Panc1 (cell line): Measurements from ENCODE around the gene ELOB.

ENCODE experiments used
- POLR2AphosphoS5 ChIP-seq: IDR thresholded peaks from 2 replicates; pipeline ENCODE4 v1.6.1; 2012; ENCODE audit warnings: mild to moderate bottlenecking, low read depth, low read length, moderate library complexity
- SIN3A ChIP-seq: IDR thresholded peaks from 2 replicates; pipeline ENCODE4 v1.6.1; 2012; ENCODE audit warnings: low read depth, mild to moderate bottlenecking, low read length, moderate library complexity, borderline replicate concordance; ENCODE audit not compliant: insufficient read depth
- TCF7L2 ChIP-seq: IDR thresholded peaks from 2 replicates; pipeline ENCODE4 v1.6.1; 2011; ENCODE audit warnings: mild to moderate bottlenecking, low read depth, low read length, inconsistent platforms
- TF ChIP-seq, protein P1 (sequence below): fragments of 450-650 bp; IDR thresholded peaks from 2 replicates; pipeline ENCODE4 v1.5.1; 2017; ENCODE audit warnings: mild to moderate bottlenecking
- TF ChIP-seq, protein P2 (sequence below), 2 experiments: IDR thresholded peaks; 2 replicates each; pipeline ENCODE4 v1.6.1; 2011 to 2012; ENCODE audit warnings: low read depth in 2 of 2, control low read depth in 1 of 2, low read length in 1 of 2, mild to moderate bottlenecking in 1 of 2, moderate library complexity in 1 of 2; ENCODE audit not compliant: insufficient read depth in 1 of 2

DNA sequence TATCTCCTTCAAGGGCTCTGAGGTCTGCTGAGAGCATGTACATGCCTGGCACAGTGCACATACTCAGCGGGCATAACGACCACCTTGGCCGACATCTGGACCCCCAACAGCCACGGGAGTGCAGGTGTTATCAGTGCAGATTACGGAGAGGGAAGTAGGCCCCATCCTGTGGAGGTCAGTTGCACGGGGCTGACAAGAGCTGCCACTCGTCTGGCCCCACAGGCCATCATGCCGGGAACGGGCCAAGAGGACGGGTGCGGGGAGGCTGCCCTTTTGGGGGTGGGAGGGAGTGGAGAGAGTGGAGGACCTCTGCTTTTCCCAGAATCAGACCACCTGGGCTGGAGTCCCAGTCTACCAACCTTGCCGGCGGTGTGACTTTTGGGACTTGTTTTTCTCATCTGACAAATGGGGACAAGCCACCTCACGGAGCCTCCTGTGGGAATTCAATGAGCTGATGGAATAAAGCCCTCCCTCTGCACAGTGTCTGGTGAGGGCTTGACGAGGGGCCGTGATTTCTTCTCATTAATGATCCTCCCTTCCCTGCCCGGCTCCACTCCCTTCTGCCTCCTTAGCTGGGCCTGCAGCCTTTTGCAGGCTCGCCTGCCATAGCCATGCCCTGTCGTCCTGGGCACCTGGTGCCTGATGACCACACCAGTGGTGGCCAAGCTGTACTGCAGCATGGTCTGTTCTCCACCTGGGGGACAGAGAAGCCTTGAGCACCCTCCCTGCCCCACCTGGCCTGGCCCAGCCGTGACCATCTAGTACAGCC is 5.7 kb upstream of the ELOB start:
- TF ChIP-seq, protein P1, sequence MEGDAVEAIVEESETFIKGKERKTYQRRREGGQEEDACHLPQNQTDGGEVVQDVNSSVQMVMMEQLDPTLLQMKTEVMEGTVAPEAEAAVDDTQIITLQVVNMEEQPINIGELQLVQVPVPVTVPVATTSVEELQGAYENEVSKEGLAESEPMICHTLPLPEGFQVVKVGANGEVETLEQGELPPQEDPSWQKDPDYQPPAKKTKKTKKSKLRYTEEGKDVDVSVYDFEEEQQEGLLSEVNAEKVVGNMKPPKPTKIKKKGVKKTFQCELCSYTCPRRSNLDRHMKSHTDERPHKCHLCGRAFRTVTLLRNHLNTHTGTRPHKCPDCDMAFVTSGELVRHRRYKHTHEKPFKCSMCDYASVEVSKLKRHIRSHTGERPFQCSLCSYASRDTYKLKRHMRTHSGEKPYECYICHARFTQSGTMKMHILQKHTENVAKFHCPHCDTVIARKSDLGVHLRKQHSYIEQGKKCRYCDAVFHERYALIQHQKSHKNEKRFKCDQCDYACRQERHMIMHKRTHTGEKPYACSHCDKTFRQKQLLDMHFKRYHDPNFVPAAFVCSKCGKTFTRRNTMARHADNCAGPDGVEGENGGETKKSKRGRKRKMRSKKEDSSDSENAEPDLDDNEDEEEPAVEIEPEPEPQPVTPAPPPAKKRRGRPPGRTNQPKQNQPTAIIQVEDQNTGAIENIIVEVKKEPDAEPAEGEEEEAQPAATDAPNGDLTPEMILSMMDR = no peak
- TF ChIP-seq POLR2AphosphoS5 = no peak
- no peak for TF ChIP-seq SIN3A
- TF ChIP-seq, protein P2, sequence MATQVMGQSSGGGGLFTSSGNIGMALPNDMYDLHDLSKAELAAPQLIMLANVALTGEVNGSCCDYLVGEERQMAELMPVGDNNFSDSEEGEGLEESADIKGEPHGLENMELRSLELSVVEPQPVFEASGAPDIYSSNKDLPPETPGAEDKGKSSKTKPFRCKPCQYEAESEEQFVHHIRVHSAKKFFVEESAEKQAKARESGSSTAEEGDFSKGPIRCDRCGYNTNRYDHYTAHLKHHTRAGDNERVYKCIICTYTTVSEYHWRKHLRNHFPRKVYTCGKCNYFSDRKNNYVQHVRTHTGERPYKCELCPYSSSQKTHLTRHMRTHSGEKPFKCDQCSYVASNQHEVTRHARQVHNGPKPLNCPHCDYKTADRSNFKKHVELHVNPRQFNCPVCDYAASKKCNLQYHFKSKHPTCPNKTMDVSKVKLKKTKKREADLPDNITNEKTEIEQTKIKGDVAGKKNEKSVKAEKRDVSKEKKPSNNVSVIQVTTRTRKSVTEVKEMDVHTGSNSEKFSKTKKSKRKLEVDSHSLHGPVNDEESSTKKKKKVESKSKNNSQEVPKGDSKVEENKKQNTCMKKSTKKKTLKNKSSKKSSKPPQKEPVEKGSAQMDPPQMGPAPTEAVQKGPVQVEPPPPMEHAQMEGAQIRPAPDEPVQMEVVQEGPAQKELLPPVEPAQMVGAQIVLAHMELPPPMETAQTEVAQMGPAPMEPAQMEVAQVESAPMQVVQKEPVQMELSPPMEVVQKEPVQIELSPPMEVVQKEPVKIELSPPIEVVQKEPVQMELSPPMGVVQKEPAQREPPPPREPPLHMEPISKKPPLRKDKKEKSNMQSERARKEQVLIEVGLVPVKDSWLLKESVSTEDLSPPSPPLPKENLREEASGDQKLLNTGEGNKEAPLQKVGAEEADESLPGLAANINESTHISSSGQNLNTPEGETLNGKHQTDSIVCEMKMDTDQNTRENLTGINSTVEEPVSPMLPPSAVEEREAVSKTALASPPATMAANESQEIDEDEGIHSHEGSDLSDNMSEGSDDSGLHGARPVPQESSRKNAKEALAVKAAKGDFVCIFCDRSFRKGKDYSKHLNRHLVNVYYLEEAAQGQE (IDR thresholded peaks at IDR 0.05; ENCODE audit: insufficient read depth in 1 of 2, low read depth in 2 of 2, low read length in 1 of 2) = no peak
- TF ChIP-seq TCF7L2 = no peak
